T-helper 1 cell treated with Interleukin-12 subunit alpha and Interleukin-12 subunit beta and Interleukin-4 antibody, amounts not matched to agents 30 ng/mL and 1 ng/mL, for 36 hours (primary cell): ENCODE results near the gene MINAR1. TPM values are rescaled to one million over a fixed set of nuclear protein-coding genes. Genes with fewer than 3 reads are reported as not detected.

Experiments used
- intact Hi-C: fragments of 100-400 bp; cut with micrococcal nuclease; formaldehyde crosslinking; loops from one replicate; pipeline ENCODE4 v1.15.1; 2024
- total RNA-seq: library from RNA; stranded (reverse); gene quantifications from 2 replicates; pipeline ENCODE4 v1.2.3, GENCODE V29; 2022

The MINAR1 gene
- total RNA-seq, 1 donor from 2014 or later: 1.3 TPM

DNA sequence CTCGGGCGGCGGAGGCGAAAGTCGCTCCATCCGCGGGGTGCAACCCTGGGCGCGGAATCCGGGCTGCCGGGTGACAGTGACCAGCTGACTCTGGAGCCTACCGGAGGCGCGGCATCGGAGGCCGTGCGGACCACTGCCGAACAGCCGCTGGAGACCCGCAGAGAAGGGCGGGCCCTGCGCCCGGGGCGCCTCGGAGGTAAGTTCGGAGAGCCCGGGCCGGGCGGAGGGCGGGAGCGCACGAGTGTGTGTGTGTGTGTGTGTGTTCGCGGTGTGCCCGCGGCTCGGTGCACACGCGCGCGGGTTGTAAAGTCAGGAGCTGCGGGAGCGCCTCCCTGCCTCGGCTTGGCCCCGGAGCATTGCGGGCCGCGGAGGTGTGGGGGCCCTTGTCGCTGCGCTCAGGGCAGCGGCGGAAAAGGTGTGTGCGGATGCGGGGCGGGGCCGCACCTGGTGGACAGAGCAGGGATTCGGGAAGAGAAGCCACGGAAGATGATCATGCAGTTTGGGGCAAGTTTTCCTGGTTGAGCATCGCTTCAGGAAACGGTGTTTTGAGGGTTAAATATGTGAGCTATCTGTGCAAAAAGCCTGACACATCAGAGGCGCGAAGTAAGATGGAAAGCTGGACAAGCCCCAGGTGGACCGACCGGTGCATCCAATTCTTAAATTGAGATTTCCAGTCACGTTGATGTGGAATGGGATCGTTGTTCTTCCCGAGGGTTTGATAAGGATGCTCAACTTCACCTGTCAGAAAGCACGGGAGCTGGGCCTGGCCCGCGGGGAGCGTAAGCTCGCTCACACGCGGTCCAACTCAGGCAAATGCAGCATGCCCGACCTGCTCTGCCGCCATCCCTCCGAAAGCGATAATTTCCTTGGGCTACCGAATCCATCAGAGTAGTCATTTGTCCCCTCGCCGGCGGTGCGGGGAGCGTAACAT, 474 bp downstream of the MINAR1 start:
- intact Hi-C loops: no loop called here

GRCh38 chr15:79433276-79433990, 1.3 kb downstream of the MINAR1 start:
- intact Hi-C loops: no loop called here

DNA sequence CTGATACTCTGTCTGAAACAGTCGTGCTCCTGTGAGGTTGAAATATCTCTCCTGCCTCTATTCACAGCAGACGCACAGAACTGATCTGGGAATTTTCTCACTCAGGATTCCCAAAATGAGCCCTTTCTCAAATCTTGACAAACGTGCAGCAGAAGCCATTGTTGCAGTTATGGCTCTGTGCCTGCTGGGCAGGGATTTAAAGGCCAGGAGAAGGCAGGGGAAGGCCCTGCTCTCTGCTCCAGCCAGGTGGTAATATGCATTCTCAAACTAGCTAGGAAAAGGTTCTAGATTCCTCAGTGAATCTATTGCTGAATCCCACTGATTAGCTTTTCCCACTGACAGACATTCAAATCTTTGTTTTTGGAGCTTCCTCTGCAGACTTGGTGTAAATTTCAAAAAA, 2.2 kb downstream of the MINAR1 start:
- intact Hi-C loops: no loop called here

GRCh38 chr15:79436037-79436780, 4.1 kb downstream of the MINAR1 start:
- intact Hi-C loops: no loop called here

- intact Hi-C loops: no loop called here
Observed at GRCh38 chr15:79437275-79438000, 5.3 kb downstream of the MINAR1 start.

DNA sequence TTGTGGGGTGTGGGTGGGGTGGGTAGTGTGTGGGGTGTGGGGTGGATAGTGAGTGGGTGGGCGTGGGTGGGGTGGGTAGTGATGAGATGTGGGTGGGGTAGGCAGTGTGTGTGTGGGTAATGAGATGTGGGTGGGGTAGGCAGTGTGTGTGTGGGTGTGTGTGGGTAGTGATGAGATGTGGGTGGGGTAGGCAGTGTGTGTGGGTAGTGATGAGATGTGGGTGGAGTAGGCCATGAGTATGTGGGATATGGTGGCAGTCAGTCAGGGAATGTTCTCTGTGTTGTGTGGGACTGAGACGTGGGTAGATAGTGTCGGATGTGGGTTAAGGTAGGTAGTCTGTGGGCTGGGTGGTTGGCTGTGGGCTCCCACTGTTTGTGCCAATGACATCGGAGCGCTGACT, 7.1 kb downstream of the MINAR1 start:
- intact Hi-C loops: no loop called here

DNA sequence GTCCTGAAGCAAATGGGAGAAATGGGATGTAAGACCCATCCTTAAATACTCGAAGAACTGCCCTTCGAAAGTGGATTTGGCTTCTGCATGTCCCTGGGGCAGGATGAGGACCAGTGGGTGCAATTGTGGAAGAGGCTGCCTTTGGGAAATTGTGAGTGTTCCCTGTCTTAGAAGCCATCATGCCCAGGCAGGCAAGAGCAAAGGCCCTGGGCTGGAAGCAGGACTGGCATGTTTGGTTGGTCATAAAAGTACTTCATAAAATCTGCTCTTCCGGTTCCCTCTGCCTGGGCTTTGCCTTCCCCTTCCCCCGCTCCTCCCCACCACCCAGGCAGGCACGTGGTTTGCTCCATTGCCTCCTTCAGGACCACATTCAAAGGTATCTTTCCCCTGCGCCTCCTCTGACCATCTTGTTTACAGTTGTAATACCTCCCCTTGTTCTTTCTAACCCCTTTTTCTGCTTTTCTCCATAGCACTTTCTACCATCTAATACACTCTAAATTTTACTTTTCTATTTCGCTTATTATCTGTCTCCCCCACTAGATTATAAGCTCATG, 8.3 kb downstream of the MINAR1 start:
- intact Hi-C loops: no loop called here

DNA sequence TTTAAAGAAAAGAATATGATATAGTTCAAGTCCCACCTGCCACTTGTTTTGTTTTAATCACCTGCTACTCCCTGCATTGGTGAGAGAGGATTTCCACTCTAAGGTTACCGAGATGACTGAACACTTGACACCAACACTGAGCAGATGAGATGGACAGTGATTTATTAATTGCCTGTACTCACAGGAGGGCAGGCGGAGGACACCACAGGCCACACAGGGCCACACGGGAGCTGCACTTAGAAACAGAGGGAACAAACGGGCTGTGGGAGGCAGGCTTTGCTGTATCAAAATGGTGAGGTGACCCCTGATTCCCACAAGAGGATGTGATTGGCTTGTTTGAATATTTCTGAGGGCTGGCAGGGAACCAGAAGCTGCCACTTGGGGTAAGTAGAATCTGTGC, 10.8 kb downstream of the MINAR1 start:
- intact Hi-C loops: no loop called here

- intact Hi-C loops: no loop called here
Observed at GRCh38 chr15:79447060-79447459, 14.9 kb downstream of the MINAR1 start.

DNA sequence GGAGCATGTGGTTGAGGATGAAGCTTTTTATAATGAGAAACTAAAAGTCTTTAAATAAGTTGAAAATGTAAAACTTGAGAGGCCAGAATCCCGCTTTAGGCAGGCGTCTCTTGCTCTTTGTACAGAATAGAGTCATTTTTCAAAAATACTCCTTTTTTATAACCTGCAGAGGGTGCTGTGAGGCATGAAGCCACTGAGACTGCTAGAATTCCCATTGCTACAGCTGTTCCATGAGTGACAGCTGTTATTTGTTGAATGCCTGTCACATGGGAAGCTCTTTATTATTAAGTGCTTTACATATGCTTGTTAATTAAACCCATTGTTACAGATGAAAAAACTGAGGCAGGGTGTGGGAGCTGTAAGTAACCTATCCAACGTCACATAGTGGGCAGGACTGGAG, 18.5 kb downstream of the MINAR1 start:
- intact Hi-C loops: no loop called here

DNA sequence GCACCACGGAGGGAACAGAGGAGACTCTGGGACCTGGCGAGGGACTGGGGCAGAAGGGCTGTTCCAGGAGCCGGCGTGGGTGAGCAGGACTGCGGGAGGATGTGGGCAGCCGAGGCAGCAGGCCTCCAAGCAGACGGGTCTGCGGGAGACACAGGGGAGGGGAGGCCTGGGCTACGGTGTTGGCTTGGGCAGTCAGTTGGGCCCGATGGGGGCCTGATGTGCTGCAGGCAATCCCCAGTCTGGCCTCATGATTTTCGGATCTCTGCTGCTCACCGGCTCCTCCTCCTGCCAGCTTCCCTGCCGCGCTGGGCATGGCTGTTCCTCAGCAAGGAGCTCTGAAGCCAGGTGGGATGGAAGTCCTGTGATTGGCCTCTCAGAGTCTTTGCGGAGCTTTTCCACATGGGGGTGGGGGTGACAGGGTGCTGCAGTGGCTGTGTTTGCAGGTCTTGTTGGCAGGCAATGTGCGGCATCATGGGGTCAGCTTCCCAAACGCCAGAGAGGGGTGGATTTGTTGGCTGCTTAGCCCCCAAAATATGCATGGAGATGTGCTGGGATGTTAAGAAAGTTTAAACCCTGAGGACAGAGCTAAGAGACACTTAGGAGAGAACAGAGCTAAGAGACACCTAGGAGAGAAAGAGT, 19.3 kb downstream of the MINAR1 start:
- intact Hi-C loops: no loop called here

- intact Hi-C loops: no loop called here
Observed at GRCh38 chr15:79452244-79453051, 20.3 kb downstream of the MINAR1 start.

GRCh38 chr15:79453446-79453845, 21.3 kb downstream of the MINAR1 start:
- intact Hi-C loops: no loop called here

GRCh38 chr15:79454063-79454462, 21.9 kb downstream of the MINAR1 start:
- intact Hi-C loops: no loop called here

DNA sequence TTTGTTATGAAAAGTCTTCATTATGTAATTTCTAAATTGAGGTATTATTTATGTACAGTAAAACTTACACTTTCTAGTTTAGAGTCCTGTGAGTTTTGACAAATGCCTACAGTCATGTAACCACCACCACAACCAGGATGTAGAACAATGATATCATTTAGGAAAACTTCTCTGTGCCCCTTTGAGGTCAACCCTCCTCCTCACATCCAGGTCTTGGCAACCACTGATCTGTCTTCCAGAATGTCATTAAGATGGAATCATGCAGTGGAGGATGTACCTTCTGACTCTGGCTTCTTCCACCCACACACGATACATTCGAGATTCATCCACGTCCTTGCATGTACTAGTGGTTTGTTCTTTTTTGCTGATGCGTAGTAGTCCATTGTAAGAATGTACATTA, 23.2 kb downstream of the MINAR1 start:
- intact Hi-C loops: no loop called here

DNA sequence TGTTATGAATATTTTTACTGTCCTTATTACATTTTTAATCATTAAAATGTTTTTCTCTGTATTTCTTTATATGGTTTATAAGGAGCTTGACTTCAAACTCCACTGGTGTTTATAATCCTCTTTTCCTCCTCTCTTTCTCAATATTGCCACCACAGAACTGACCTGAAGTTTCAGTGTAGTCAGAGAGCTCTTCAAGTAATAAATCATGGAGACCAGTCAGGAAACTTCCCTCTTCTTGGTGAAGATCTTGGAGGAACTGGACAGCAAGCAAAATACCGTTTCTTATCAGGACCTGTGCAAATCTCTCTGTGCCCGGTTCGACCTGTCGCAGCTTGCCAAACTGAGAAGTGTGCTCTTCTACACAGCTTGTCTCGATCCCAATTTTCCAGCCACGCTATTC, 23.8 kb downstream of the MINAR1 start:
- intact Hi-C loops: no loop called here

- intact Hi-C loops: no loop called here
Observed at GRCh38 chr15:79458491-79458890, 26.4 kb downstream of the MINAR1 start.

- intact Hi-C loops: no loop called here
Observed at GRCh38 chr15:79459666-79460065, 27.5 kb downstream of the MINAR1 start.

DNA sequence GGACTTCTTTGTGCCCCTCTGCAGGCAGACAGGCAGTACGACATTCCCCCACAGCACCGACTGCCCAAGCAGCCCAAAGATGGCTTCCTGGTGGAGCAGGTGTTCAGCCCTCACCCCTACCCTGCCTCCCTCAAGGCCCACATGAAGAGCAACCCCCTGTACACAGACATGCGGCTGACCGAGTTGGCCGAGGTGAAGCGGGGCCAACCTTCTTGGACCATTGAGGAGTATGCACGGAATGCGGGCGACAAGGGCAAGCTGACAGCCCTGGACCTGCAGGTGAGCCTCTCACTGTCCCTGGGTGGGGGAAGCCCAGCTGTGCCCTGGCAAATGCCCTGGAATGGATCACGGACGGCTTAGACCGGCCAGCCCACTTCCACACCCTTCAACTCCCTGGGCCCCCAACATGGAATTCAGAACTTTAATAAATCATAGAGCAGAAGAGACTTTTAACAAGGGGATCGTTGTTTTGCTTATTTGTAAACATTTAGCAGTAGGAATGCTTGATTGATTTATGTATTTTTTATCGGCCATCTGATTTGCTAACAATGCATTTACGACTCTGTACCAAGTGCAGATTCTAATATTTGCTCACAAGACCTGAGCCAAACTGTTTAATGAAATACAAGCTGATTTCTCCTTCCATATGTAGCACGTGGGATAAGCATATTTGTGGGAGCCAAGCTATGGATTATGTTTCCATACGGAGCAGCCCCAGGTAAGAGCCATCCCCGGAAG, 31.1 kb downstream of the MINAR1 start:
- intact Hi-C loops: no loop called here
